ENCODE results near the gene KRT77. TPM values are rescaled to one million over a fixed set of nuclear protein-coding genes. Genes with fewer than 3 reads are reported as not detected.

KRT77 gene
- total and polyA plus RNA-seq, 10 of the 15 experiments (the other 5 are each of a cell fraction or from before 2014, with no cell fraction given), result not detected

- BruUV-seq (replicated peaks), result no TSS peak
- intact Hi-C loops (cut with micrococcal nuclease; ENCODE audit: unreplicated experiment), result no loop called here
- ATAC-seq, result no peak
These were observed 2.0 kb downstream of the KRT77 start for GRCh38 chr12:52701281-52701680.

DNA sequence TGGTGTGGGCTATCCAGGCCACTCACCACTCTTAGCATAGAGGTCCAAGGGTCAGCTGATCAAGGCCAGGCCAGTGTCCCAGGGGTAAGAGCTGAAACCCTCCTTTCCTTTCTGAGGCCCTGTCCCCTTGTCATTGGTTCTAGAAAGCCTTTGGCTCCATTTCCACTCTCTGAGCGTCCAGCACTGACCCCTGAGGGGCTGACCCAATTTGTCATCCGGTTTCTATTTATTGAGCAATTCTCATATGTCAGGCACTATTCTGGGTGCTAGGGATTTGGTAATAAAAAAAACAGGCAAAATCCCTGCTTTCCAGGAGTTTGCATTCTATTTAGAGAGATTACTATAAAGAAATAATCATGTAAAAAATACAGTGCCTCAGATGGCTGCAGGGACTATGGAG is 3.4 kb downstream of the KRT77 start:
- intact Hi-C loops (cut with micrococcal nuclease; ENCODE audit: unreplicated experiment) (no loop called here), in situ Hi-C loops (cut with MboI) (no loop called here)
- H3K27ac ChIP-seq (ENCODE audit: control insufficient read depth, insufficient read depth), result no peak overlapping the region
- H4K20me1 ChIP-seq (ENCODE audit: control insufficient read depth, insufficient read depth), result no peaks in the 10 kb centered on the region
- H3K4me2 ChIP-seq (ENCODE audit: control insufficient read depth, insufficient read depth), result no peak overlapping the region
- ATAC-seq, result no peak
- no peaks in the 10 kb centered on the region for H3K79me2 ChIP-seq (ENCODE audit: control insufficient read depth, insufficient read depth, low read length)
- no TSS peak for BruUV-seq (replicated peaks)
- H3K4me1 ChIP-seq (ENCODE audit: control insufficient read depth, insufficient read depth, low read length), result no peaks in the 10 kb centered on the region
- no peaks in the 10 kb centered on the region for H3K36me3 ChIP-seq (ENCODE audit: control insufficient read depth in 2 of 2, insufficient read depth in 2 of 2, low read length in 1 of 2)
- peaks cover 1 to 2% of the 10 kb centered on the region in 2 experiments; a peak in 2 of 4 replicates for H3K27me3 ChIP-seq (replicated peaks in 1 of 2; ENCODE audit: control insufficient read depth in 2 of 2, insufficient read depth in 2 of 2, low read length in 1 of 2)
- no peak for DNase-seq (ENCODE audit: low read depth, low spot score)
- H3K9me3 ChIP-seq (replicated peaks; ENCODE audit: control insufficient read depth, insufficient read depth, low read length), result no peaks in the 10 kb centered on the region
- no peak overlapping the region for H3K4me3 ChIP-seq
- FAIRE-seq, result no peak
- ChIA-PET RAD21 (ENCODE audit: unreplicated experiment) (no interaction called here), POLR2A (no interaction called here), CTCF (no interaction called here), SMC1A (ENCODE audit: uncharacterized antibody, unreplicated experiment) (no interaction called here)
- WGBS (ENCODE audit: insufficient coverage, insufficient replicate concordance, low lambda C conversion rate, missing lambda C conversion rate), result 17% methylated on average over 2 of the region's 2 CpGs
- TF ChIP-seq POLR2A (IDR thresholded peaks at IDR 0.05; ENCODE audit: low read depth, low read length), result no peak
- TF ChIP-seq EGR1 (IDR thresholded peaks at IDR 0.05; ENCODE audit: borderline replicate concordance in 1 of 2, low read depth in 2 of 2, low read length in 2 of 2), result no peak
- TF ChIP-seq RELA (IDR thresholded peaks at IDR 0.05; ENCODE audit: borderline replicate concordance, partially characterized antibody), result no peak
- no peak for TF ChIP-seq HDGF (IDR thresholded peaks at IDR 0.05)
- TF ChIP-seq ZBTB4 (CRISPR knock-in tag; IDR thresholded peaks at IDR 0.05), result no peak
- TF ChIP-seq CBFB (IDR thresholded peaks at IDR 0.05; ENCODE audit: low read depth), result no peak
- no peak for TF ChIP-seq NR2C2 (IDR thresholded peaks at IDR 0.05; ENCODE audit: borderline replicate concordance, control insufficient read depth, insufficient read length, low read depth)
- TF ChIP-seq MYC (IDR thresholded peaks at IDR 0.05; ENCODE audit: insufficient read depth, insufficient read length, insufficient replicate concordance, low read length, severe bottlenecking), result no peak
- TF ChIP-seq KLF5 (IDR thresholded peaks at IDR 0.05; ENCODE audit: partially characterized antibody), result no peak
- TF ChIP-seq, protein P1, sequence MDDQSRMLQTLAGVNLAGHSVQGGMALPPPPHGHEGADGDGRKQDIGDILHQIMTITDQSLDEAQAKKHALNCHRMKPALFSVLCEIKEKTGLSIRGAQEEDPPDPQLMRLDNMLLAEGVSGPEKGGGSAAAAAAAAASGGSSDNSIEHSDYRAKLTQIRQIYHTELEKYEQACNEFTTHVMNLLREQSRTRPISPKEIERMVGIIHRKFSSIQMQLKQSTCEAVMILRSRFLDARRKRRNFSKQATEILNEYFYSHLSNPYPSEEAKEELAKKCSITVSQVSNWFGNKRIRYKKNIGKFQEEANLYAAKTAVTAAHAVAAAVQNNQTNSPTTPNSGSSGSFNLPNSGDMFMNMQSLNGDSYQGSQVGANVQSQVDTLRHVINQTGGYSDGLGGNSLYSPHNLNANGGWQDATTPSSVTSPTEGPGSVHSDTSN (IDR thresholded peaks at IDR 0.05; ENCODE audit: insufficient replicate concordance, low read depth, low read length), result no peak
- H2AFZ ChIP-seq (ENCODE audit: control insufficient read depth, low read depth, low read length), result no peak overlapping the region
- H3K9ac ChIP-seq (ENCODE audit: control insufficient read depth, insufficient read depth, low read length), result no peak overlapping the region

More at GRCh38 chr12:52701281-52701680, 2.0 kb downstream of the KRT77 start:
- ChIA-PET SMC1A (ENCODE audit: uncharacterized antibody, unreplicated experiment) (no interaction called here), RAD21 (ENCODE audit: unreplicated experiment) (no interaction called here), CTCF (no interaction called here), POLR2A (no interaction called here)
- Histone ChIP-seq H3K9ac (ENCODE audit: control insufficient read depth, insufficient read depth, low read length) (no peak overlapping the region), H3K4me2 (ENCODE audit: control insufficient read depth, insufficient read depth) (no peak overlapping the region), H2AFZ (ENCODE audit: control insufficient read depth, low read depth, low read length) (no peak overlapping the region), H3K36me3 (ENCODE audit: control insufficient read depth in 2 of 2, insufficient read depth in 2 of 2, low read length in 1 of 2) (no peaks in the 10 kb centered on the region), H3K4me3 (no peak overlapping the region), H3K4me1 (ENCODE audit: control insufficient read depth, insufficient read depth, low read length) (no peaks in the 10 kb centered on the region), H3K79me2 (ENCODE audit: control insufficient read depth, insufficient read depth, low read length) (no peaks in the 10 kb centered on the region), H3K27me3 (replicated peaks in 1 of 2; ENCODE audit: control insufficient read depth in 2 of 2, insufficient read depth in 2 of 2, low read length in 1 of 2) (peaks cover 0 to 1% of the 10 kb centered on the region in 2 experiments; a peak in 1 of 4 replicates), H3K9me3 (replicated peaks; ENCODE audit: control insufficient read depth, insufficient read depth, low read length) (no peaks in the 10 kb centered on the region), H4K20me1 (ENCODE audit: control insufficient read depth, insufficient read depth) (no peaks in the 10 kb centered on the region), H3K27ac (ENCODE audit: control insufficient read depth, insufficient read depth) (no peak overlapping the region)
- DNase-seq (ENCODE audit: low read depth, low spot score) (no peak), FAIRE-seq (no peak)
- in situ Hi-C loops (cut with MboI), result no loop called here
- 43% methylated on average over 12 of the region's 12 CpGs for WGBS (ENCODE audit: insufficient coverage, insufficient replicate concordance, low lambda C conversion rate, missing lambda C conversion rate)
- TF ChIP-seq KDM1A (IDR thresholded peaks at IDR 0.05; ENCODE audit: borderline replicate concordance) (no peak), ZZZ3 (IDR thresholded peaks at IDR 0.05; ENCODE audit: control insufficient read depth, insufficient read length, low read depth) (no peak), PAX8 (IDR thresholded peaks at IDR 0.05) (no peak), RAD21 (IDR thresholded peaks at IDR 0.05; ENCODE audit: insufficient read depth, low read depth, low read length) (no peak), TARDBP (IDR thresholded peaks at IDR 0.05; ENCODE audit: borderline replicate concordance) (no peak)

All from GM12878 (cell line).